ENCODE results near the gene ANKRD37. TPM values are rescaled to one million over a fixed set of nuclear protein-coding genes. Genes with fewer than 3 reads are reported as not detected.

ANKRD37 gene
- total RNA-seq, 1 experiment from 2014 or later: 3.7 TPM

DNA sequence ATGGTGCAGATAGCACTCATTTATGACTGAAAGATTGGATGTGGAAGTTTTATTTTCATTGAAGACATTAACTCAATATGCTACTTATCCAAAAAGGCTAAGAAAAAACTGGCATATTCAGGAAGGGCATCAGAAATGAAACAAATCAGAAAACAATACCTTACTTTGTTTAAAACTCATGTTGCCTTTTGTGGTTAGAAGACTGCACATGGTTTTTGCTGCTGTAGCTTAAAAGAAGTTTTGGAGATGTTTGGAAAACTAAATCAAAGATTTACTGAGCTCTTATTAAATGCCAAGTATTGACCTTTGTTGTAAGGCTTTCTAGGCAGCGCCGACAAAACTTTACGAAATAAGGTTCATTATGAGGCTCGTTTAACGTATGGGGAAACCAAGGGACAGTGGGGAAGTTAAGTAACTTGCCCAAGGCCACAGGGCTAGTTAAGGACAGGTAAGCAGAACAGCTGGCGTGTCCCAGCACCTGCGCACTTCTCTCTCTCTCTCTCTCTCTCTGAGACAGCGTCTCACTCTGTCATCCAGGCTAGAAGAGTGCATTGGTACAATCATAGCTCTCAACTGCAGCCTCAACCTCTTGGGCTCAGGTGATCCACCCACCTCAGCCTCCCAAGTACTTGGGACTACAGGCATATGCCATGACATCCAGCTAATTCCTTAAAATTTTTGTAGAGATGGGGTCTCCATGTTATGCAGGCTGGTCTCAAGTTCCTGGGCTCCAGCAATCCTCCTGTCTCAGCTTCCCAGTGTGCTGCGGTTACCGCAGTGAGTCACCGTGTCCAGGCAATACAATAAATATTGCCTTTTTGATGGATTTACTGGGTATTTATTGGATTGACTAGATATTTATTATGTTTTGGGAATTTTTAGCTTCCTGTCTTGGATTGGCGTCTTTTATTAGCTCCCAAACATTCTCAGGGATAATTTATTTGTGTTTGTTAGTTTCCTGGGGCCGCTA lies 17.0 kb upstream of the ANKRD37 start:
- Histone ChIP-seq H2BK5ac (ENCODE audit: insufficient read length, low read length) (no peak overlapping the region), H3K18ac (ENCODE audit: insufficient read length, low read depth, low read length) (no peak overlapping the region), H3K4ac (ENCODE audit: low read depth, low read length) (no peak overlapping the region), H3T11ph (ENCODE audit: low read length) (no peak overlapping the region), H4K8ac (replicated peaks; ENCODE audit: insufficient read length, low read depth, low read length) (no peak overlapping the region), H3K79me2 (ENCODE audit: insufficient read depth, low read length) (no peaks in the 10 kb centered on the region), H3K4me1 (ENCODE audit: insufficient read depth, low read length) (no peaks in the 10 kb centered on the region), H3K9ac (ENCODE audit: extremely low read depth, insufficient read length, low read length) (no peak overlapping the region), H2BK12ac (ENCODE audit: insufficient read length, low read depth, low read length) (no peak overlapping the region), H3K56ac (ENCODE audit: insufficient read length, low read depth, low read length) (no peak overlapping the region), H2BK15ac (ENCODE audit: low read depth, low read length) (no peak overlapping the region), H3K79me1 (ENCODE audit: insufficient read depth, low read depth, low read length, poor library complexity, severe bottlenecking) (no peaks in the 10 kb centered on the region), H3K9me3 (ENCODE audit: control insufficient read depth, low read depth, low read length) (no peaks in the 10 kb centered on the region), H4K20me1 (ENCODE audit: control insufficient read depth, insufficient read depth, insufficient read length) (no peaks in the 10 kb centered on the region), H3K23ac (ENCODE audit: insufficient read length, low read depth, low read length) (no peak overlapping the region), H3K14ac (ENCODE audit: insufficient read depth, low read length) (no peak overlapping the region), H2BK120ac (ENCODE audit: low read depth, low read length, poor library complexity, severe bottlenecking) (no peak overlapping the region), H3K4me2 (ENCODE audit: insufficient read depth, insufficient read length, low read length) (no peak overlapping the region), H2BK20ac (ENCODE audit: low read depth, low read length, poor library complexity, severe bottlenecking) (no peak overlapping the region), H4K5ac (ENCODE audit: insufficient read length, low read depth, low read length) (no peak overlapping the region), H2AFZ (ENCODE audit: low read length) (no peak overlapping the region), H3K27me3 (ENCODE audit: insufficient read depth, low read length) (no peaks in the 10 kb centered on the region), H3K27ac (ENCODE audit: insufficient read length, low read depth, low read length) (no peak overlapping the region), H4K91ac (ENCODE audit: insufficient read length, low read depth, low read length) (no peak overlapping the region), H2AK5ac (ENCODE audit: insufficient read length, low read length) (no peak overlapping the region), H3K23me2 (ENCODE audit: insufficient read length, low read depth, low read length, poor library complexity, severe bottlenecking) (no peaks in the 10 kb centered on the region)
- Mint-ChIP-seq H3K4me3 (no peak overlapping the region), H3K9me3 (peaks cover 5 to 8% of the 10 kb centered on the region in 2 experiments; a peak in 4 of 5 replicates), H3K4me1 (peaks cover 14 to 15% of the 10 kb centered on the region in 2 experiments), H3K27me3 (ENCODE audit: low read depth) (no peaks in the 10 kb centered on the region), H3K36me3 (ENCODE audit: insufficient read depth in 1 of 3, low read depth in 3 of 3) (peaks cover 3 to 18% (median 18%) of the 10 kb centered on the region in 3 experiments; a peak in 6 of 7 replicates), H3K27ac (peak overlapping the region in 1 of 3 experiments; percentile 52; a peak in 1 of 7 replicates)
- no peak for DNase-seq
- no CpG with 5 or more reads among the region's 13 CpGs for WGBS (ENCODE audit: extremely low coverage, insufficient read length, low lambda C conversion rate)
- TF ChIP-seq, protein P1, sequence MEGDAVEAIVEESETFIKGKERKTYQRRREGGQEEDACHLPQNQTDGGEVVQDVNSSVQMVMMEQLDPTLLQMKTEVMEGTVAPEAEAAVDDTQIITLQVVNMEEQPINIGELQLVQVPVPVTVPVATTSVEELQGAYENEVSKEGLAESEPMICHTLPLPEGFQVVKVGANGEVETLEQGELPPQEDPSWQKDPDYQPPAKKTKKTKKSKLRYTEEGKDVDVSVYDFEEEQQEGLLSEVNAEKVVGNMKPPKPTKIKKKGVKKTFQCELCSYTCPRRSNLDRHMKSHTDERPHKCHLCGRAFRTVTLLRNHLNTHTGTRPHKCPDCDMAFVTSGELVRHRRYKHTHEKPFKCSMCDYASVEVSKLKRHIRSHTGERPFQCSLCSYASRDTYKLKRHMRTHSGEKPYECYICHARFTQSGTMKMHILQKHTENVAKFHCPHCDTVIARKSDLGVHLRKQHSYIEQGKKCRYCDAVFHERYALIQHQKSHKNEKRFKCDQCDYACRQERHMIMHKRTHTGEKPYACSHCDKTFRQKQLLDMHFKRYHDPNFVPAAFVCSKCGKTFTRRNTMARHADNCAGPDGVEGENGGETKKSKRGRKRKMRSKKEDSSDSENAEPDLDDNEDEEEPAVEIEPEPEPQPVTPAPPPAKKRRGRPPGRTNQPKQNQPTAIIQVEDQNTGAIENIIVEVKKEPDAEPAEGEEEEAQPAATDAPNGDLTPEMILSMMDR (conservative IDR thresholded peaks at IDR 0.05): no peak

All from H9 (cell line).